A549 (cell line): ENCODE results near the gene OTOP1.
"Not testable (repeated sequence)": the region's sequence is repeated elsewhere in the genome, so short reads cannot be mapped to it uniquely, and the experiment has no call there.

Experiments
- CTCF ChIP-seq: fragments of >200 bp; sonication (Bioruptor Twin); formaldehyde crosslinking; IDR thresholded peaks from 3 replicates; pipeline ENCODE4 v1.5.1; 2016
- E2F6 ChIP-seq: IDR thresholded peaks from 2 replicates; pipeline ENCODE4 v1.6.1; 2012; ENCODE audit warnings: low read depth, borderline replicate concordance
- EP300 ChIP-seq, 2 experiments: fragments of >200 bp; sonication (Bioruptor Twin); formaldehyde crosslinking; IDR thresholded peaks; 2 replicates in 1 of 2; 3 replicates in 1 of 2; pipeline ENCODE4 v1.6.1; 2016 to 2017
- HMGXB4 ChIP-seq: fragments of 250-450 bp; sonication (Bioruptor Pico); IDR thresholded peaks from 2 replicates; pipeline ENCODE4 v1.5.0; 2021; ENCODE audit warnings: mild to moderate bottlenecking, moderate library complexity, borderline replicate concordance
- JUN ChIP-seq, 2 experiments: fragments of >200 bp; sonication (Bioruptor Twin); formaldehyde crosslinking; IDR thresholded peaks; 2 replicates in 1 of 2; 3 replicates in 1 of 2; pipeline ENCODE4 v1.6.1; 2016 to 2017
- POLR2A ChIP-seq: IDR thresholded peaks from 2 replicates; pipeline ENCODE4 v1.6.1; 2012; ENCODE audit warnings: mild to moderate bottlenecking, low read length
- SREBF2 ChIP-seq: fragments of 450-650 bp; IDR thresholded peaks from 2 replicates; pipeline ENCODE4 v1.6.1; 2014; ENCODE audit warnings: mild to moderate bottlenecking, moderate library complexity

- TF ChIP-seq E2F6; EP300 (IDR thresholded peaks at IDR 0.05); CTCF; HMGXB4 (CRISPR knock-in tag); POLR2A; SREBF2; JUN (IDR thresholded peaks at IDR 0.05): not testable (repeated sequence)
These were observed 85.5 kb downstream of the OTOP1 start for GRCh38 chr4:4141186-4141585.
